Measurements from ENCODE around the gene TMEM52.

DNA sequence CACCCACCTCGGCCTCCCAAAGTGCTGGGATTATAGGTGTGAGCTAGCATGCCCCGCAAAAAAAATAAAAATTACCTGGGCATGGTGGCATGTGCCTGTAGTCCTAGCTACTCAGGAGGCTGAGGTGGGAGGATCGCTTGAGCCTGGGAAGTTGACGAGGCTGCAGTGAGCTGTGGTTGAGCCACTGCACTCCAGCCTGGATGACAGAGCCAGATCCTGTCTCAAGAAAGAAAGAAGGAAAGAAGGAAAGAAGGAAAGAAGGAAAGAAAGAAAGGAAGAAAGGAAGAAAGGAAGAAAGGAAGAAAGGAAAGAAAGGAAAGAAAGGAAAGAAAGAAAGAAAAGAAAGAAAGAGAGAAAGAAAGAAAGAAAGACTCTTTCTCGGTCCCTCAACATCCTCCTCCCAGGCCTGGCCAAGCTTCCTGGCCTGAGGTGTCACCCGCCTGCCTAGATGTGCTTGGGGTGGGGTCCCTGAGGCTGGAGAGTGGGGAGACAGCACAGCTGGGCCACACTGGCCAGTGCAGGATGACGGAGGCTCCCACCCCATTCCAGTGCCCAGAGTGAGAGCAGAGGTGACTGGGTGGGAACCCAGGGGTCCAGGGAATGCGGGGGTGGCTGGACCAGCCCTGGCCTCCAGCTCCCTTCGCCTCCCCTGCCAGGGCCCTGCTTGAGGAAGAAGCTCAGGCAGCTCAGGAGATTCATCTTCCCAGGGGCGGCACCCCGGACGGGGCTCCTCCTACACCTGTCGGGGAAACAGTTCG lies 18.0 kb downstream of the TMEM52 start:
- TF ChIP-seq TOE1 (CRISPR knock-in tag; IDR thresholded peaks at IDR 0.05) (no peak), EP300 (IDR thresholded peaks at IDR 0.05; ENCODE audit: low read depth in 2 of 2, low read length in 2 of 2) (no peak), EP300 (CRISPR knock-in tag; IDR thresholded peaks at IDR 0.05; ENCODE audit: borderline replicate concordance) (no peak), ADNP (CRISPR knock-in tag; IDR thresholded peaks at IDR 0.05) (no peak), ASH2L (IDR thresholded peaks at IDR 0.05; ENCODE audit: insufficient read length, low read depth, low read length) (no peak)
- TF ChIP-seq, protein P1, sequence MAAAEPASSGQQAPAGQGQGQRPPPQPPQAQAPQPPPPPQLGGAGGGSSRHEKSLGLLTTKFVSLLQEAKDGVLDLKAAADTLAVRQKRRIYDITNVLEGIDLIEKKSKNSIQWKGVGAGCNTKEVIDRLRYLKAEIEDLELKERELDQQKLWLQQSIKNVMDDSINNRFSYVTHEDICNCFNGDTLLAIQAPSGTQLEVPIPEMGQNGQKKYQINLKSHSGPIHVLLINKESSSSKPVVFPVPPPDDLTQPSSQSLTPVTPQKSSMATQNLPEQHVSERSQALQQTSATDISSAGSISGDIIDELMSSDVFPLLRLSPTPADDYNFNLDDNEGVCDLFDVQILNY (CRISPR knock-in tag; conservative IDR thresholded peaks at IDR 0.05), result no peak
- TF ChIP-seq, protein P2, sequence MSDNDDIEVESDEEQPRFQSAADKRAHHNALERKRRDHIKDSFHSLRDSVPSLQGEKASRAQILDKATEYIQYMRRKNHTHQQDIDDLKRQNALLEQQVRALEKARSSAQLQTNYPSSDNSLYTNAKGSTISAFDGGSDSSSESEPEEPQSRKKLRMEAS (IDR thresholded peaks at IDR 0.05), result no peak
